Measurements from ENCODE around the gene CAMK1D. TPM values are rescaled to one million over a fixed set of nuclear protein-coding genes. Genes with fewer than 3 reads are reported as not detected.

The CAMK1D gene
- total RNA-seq, 1 experiment from 2014 or later = 1.1 TPM

DNA sequence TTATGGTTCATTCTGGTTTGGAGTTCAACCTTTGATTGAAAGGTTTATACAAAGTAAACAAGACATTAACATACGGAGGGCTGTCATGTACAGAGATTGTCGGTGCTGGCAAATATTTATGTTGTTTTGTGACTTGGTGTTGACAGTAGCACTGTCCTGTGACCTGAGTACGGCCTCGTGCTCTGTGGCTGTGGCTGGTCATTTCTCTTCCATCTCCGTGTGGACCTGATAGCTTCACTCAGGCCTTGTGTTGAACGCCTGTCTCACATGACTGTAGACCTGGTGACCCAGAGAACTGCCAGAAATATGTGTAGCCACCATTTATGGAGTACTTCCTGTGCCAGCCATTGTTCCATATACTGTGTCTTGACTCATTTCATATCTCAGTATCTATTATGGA lies 340.5 kb downstream of the CAMK1D start:
- Histone ChIP-seq H3K4me1 (no peaks in the 10 kb centered on the region), H3K4me3 (no peak overlapping the region), H3K36me3 (no peaks in the 10 kb centered on the region), H3K27me3 (no peaks in the 10 kb centered on the region; the same call in 1 of the 2 replicates), H3K9me3 (replicated peaks) (no peaks in the 10 kb centered on the region), H3K27ac (no peak overlapping the region)
- DNase-seq = no peak

DNA sequence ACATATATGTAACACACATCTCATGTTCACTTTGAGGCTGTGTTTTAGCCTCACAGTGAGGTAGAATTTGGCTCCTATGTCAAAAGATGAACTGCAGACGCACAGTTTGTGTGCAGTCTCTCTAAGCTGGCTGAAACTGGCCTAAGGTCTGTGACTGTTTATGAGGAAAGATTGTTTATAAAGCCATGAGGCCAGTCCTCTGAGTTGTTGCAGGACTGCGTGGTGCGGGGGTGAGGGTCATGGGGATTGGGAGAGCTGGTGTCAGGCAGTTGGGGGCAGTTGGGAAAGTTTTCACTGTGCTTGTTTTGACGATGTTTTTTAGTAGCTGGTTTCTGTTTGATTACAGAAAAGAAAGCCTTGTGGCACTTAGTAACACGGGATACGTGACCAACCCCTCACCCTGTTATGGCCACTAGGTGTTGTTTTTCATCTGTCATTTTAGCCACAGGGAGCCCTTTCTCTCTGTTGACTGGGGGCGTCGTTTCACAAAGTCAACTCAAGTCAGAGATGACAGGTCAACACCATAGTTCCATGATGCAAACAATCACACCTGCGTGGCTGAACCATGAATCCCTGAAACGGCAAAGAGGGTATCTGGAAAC lies 341.3 kb downstream of the CAMK1D start:
- Histone ChIP-seq H3K36me3 (no peaks in the 10 kb centered on the region), H3K27ac (no peak overlapping the region), H3K9me3 (replicated peaks) (no peaks in the 10 kb centered on the region), H3K4me1 (no peaks in the 10 kb centered on the region), H3K4me3 (no peak overlapping the region), H3K27me3 (no peaks in the 10 kb centered on the region; the same call in 1 of the 2 replicates)
- DNase-seq = no peak

DNA sequence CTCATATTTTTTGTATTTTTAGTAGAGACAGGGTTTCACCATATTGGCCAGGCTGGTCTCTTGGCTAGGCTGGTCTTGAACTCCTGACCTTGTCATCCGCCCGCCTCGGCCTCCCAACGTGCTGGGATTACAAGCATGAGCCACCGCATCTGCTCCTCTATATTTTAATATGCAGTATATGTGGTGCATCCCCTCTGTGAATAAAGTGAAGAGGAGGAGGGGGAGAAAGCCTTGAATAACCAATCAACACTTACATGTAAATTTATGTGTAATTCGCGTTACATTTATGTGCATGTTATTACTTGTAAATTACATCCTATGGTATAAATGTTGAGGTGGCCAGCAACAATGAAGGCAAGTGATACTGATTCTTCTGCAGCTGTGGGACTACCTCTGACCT lies 342.2 kb downstream of the CAMK1D start:
- Histone ChIP-seq H3K27ac (no peak overlapping the region), H3K4me1 (no peaks in the 10 kb centered on the region), H3K4me3 (no peak overlapping the region), H3K9me3 (replicated peaks) (no peaks in the 10 kb centered on the region), H3K27me3 (no peaks in the 10 kb centered on the region), H3K36me3 (no peaks in the 10 kb centered on the region)
- no peak for DNase-seq

DNA sequence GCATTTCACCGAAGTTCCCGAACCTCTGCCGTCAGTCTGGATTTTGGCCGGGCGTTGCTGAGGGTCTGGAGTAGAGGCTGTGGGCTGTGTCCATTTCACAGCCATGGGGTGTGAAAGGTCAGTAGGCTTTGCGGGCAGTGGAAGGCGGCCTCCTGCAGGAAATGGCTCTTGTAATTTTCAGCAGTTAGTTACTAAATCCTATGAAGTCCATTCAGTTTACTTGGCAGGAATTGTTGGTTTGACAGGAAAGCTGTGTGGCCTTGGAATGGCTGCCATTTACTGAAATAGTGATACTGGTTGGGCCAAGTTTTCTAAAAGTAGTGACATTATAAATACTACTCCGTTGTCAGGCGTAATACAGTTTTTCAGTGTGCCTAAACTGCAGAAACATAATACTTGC lies 348.4 kb downstream of the CAMK1D start:
- no peak overlapping the region for H3K27ac ChIP-seq
- H3K36me3 ChIP-seq = no peaks in the 10 kb centered on the region
- DNase-seq = no peak
- H3K4me1 ChIP-seq = no peaks in the 10 kb centered on the region
- no peak overlapping the region for H3K4me3 ChIP-seq
- H3K9me3 ChIP-seq (replicated peaks) = no peaks in the 10 kb centered on the region
- H3K27me3 ChIP-seq = no peaks in the 10 kb centered on the region

DNA sequence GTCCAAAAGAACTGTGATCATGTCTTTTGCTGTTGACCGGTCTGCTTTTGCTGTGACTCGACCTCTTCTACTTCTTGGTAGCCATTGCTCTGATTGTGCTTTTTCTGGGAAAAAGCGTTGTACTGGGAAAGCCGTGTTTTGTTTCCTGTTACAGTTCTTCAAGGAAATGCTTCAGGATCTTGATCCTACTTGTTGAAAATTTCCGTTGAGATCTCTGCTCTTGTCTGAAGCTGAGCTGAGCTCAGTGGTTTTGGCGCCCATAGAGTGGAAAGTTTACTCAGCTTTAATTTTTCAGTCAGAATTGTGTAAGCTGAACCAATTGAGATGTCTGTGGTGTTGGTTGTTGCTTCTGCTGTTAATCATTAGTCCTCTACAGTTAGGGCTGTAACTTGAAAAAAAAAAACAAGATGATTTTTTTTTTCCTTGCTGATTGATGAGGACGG lies 349.9 kb downstream of the CAMK1D start:
- DNase-seq = no peak

DNA sequence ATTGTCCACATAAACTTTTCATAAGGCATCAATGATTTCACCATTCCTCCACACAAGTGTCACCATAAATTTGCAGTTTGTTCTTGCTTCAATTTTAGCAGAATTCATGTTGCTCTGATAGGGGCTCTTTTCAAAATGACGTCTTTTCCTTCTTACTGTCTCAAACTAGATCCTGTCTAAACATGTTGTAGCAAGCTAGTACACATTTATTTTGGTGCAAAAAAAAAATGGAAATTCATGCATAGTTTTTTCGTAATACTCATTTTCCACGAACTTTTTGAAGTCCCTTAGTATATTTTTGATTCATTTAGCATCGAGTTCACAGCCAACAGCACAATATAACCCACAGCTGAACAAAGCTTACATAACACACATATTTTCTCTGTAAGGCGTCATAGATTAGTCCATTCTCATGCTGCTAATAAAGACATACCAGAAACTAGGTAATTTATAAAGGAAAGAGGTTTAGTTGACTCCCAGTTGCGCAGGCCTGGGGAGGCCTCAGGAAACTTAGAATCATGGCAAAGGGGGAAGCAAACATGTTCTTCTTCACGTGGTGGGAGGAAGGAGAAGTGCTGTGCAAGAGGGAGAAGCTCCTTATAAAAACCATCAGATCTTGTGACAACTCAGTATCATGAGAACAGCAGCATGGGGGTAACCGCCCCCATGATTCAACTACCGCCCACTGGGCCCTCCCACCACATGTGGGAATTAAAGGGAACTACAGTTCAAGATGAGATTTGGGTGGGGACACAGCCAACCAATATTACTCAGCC lies 350.6 kb downstream of the CAMK1D start:
- Histone ChIP-seq H3K4me3 (no peak overlapping the region), H3K4me1 (no peaks in the 10 kb centered on the region), H3K36me3 (no peaks in the 10 kb centered on the region), H3K27me3 (no peaks in the 10 kb centered on the region), H3K9me3 (replicated peaks) (no peaks in the 10 kb centered on the region), H3K27ac (no peak overlapping the region)
- no peak for DNase-seq

More for the DNA sequence above, 349.9 kb downstream of the CAMK1D start:
- H3K27ac ChIP-seq = no peak overlapping the region
- H3K4me1 ChIP-seq = no peaks in the 10 kb centered on the region
- H3K9me3 ChIP-seq (replicated peaks) = no peaks in the 10 kb centered on the region
- no peak overlapping the region for H3K4me3 ChIP-seq
- no peaks in the 10 kb centered on the region for H3K27me3 ChIP-seq
- no peaks in the 10 kb centered on the region for H3K36me3 ChIP-seq

DNA sequence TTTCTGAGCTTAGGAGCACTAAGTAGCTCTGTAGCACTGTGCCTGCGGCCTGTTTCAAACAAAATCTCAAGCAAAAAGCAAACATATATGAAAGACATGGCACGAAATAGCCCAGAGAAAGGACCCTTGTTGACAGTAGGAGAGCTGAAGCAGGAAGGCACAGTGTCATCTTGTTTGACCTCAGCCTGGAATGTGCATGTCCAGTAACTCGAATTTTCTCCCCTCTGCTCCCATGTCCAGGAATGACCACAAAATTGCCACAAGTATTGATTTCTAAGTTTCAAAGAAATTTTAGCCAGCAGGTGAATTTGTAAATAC lies 351.2 kb downstream of the CAMK1D start:
- H3K9me3 ChIP-seq (replicated peaks) = no peaks in the 10 kb centered on the region

DNA sequence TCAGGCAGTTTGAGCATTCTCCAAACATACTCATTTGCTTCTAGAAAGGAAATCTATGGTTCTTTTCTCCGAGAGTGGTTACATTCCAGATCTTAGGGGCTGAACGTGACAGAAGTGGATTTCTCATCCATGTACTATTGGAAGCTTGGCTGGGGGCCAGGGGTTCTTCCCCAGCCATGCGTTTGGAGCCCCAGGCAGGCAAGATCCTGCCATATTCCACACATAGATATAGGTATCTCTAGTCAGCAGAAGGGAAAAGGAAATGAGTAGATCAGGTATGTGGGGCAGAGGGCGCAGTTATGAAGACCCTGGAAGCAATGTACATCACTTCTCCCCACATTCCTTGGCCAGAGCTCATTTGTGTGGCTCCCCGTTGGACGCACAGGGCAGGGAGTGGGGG lies 352.3 kb downstream of the CAMK1D start:
- Histone ChIP-seq H3K27ac (no peak overlapping the region), H3K9me3 (replicated peaks) (no peaks in the 10 kb centered on the region), H3K4me3 (no peak overlapping the region), H3K27me3 (no peaks in the 10 kb centered on the region), H3K4me1 (no peaks in the 10 kb centered on the region), H3K36me3 (no peaks in the 10 kb centered on the region)
- DNase-seq = no peak

More for the DNA sequence above, 351.2 kb downstream of the CAMK1D start:
- DNase-seq = no peak
- no peak overlapping the region for H3K4me3 ChIP-seq
- H3K36me3 ChIP-seq = no peaks in the 10 kb centered on the region
- H3K27ac ChIP-seq = no peak overlapping the region
- H3K4me1 ChIP-seq = no peaks in the 10 kb centered on the region
- no peaks in the 10 kb centered on the region for H3K27me3 ChIP-seq

DNA sequence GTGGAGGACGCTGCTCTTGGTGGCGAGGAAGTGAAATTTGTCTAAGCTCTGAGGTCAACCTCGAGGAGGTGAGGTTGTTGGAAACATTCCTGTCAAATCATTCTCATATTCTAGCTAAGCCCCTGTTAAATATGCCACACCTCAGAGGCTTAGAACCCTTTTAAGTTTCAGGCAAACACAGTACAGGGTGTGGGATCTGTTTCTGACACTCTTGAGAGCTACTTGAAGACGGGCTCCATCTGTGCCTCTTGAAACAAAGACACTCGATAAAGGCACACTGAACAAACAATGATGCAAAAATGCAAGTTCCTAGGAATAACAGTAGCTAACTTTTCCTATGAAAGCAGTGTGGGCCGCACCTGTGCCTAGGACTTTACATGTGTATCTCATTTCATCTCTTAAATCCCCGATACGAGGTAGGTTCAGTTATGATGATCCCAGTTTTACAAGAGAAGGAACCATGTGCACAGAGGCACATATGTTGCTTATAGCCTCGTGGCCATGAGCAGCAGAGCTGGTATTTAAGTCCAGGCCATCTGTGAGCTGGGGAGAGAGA lies 352.9 kb downstream of the CAMK1D start:
- no peak for DNase-seq
- Histone ChIP-seq H3K36me3 (no peaks in the 10 kb centered on the region), H3K4me3 (no peak overlapping the region), H3K27me3 (no peaks in the 10 kb centered on the region), H3K27ac (no peak overlapping the region), H3K4me1 (peaks cover under 1% of the 10 kb centered on the region; the same call in 1 of the 2 replicates), H3K9me3 (replicated peaks) (no peaks in the 10 kb centered on the region)

DNA sequence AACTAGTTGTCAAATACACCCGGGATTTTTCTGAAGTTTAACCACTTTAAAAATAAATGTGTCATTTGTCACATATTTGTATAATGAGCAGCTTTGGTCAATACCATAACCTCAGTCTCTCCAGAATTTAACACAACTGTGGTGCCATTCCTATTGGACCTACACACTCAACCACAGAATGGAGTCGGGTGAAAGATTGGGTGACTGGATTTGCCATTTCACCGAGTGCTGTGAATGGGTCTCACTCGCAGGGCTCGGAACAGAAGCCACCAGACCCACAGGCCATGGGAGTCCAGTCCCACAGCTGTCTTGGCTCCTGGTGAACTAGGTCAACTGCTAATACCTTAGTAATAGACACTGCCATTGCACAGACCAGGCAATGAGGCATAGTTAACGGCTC lies 353.8 kb downstream of the CAMK1D start:
- Histone ChIP-seq H3K9me3 (replicated peaks) (no peaks in the 10 kb centered on the region), H3K27me3 (no peaks in the 10 kb centered on the region), H3K4me3 (no peak overlapping the region), H3K27ac (no peak overlapping the region), H3K36me3 (no peaks in the 10 kb centered on the region), H3K4me1 (peaks cover 8% of the 10 kb centered on the region; the same call in 1 of the 2 replicates)
- DNase-seq = no peak

DNA sequence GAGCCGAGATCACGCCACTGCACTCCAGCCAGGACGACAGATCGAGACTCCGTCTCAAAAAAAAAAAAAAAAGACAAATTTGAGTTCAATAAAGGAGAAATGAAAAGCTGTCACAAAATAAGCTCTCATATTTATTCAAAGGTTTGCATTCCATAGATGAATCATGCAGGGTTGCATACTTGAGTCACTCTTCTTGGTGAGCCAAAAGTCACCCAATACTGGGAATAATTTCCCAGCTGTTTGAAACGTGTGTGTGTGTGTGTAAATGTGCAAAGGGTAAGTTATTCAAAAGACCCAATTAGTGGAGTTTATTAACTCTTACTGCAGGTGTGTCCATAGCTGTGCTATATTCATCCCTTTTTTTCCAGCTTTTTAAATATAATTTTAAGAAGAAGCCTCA lies 354.5 kb downstream of the CAMK1D start:
- Histone ChIP-seq H3K9me3 (replicated peaks) (no peaks in the 10 kb centered on the region), H3K36me3 (no peaks in the 10 kb centered on the region), H3K4me1 (peaks cover 8% of the 10 kb centered on the region; the same call in 1 of the 2 replicates), H3K27ac (no peak overlapping the region), H3K4me3 (no peak overlapping the region), H3K27me3 (no peaks in the 10 kb centered on the region)
- DNase-seq = no peak

DNA sequence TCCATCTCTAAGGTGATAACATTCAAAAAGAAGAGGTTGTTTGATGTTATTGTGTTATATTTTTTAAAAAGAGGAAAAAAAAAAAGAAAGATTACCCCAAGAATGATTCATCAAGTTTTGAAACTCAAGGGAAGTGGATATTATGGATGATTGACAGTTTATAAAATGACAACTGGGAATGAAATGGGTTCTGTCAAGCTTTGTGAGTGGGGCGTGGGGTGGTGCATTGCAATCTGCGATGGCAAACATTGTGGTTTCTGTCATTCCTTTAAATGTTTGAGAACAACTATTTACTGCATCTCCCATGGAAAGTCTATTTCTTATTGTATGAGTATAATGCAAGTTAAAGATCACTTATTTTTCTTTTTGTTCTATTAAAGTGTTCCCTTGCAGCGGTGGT lies 355.1 kb downstream of the CAMK1D start:
- H3K27me3 ChIP-seq = no peaks in the 10 kb centered on the region
- no peak overlapping the region for H3K27ac ChIP-seq
- H3K9me3 ChIP-seq (replicated peaks) = no peaks in the 10 kb centered on the region
- no peak overlapping the region for H3K4me3 ChIP-seq
- H3K4me1 ChIP-seq = peaks cover 8% of the 10 kb centered on the region; the same call in 1 of the 2 replicates
- DNase-seq = no peak
- no peaks in the 10 kb centered on the region for H3K36me3 ChIP-seq

DNA sequence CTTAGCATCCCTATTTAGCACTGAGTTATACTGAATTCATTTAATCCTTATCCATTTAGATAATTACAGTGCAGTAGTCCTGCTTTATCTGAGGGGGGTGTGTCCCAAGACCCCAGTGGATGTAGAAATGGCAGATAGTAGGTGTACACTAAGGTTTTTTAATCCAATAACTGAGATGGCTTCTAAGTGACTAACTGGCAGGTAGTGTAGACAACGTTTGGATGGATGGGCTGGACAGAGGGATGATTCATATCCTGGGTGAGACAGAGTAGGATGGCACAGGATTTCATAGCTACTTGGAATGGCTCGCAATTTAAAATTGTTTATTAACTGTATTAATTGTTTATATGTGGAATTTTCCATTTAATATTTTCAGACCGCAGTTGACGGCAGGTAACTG lies 356.6 kb downstream of the CAMK1D start:
- no peak overlapping the region for H3K4me3 ChIP-seq

DNA sequence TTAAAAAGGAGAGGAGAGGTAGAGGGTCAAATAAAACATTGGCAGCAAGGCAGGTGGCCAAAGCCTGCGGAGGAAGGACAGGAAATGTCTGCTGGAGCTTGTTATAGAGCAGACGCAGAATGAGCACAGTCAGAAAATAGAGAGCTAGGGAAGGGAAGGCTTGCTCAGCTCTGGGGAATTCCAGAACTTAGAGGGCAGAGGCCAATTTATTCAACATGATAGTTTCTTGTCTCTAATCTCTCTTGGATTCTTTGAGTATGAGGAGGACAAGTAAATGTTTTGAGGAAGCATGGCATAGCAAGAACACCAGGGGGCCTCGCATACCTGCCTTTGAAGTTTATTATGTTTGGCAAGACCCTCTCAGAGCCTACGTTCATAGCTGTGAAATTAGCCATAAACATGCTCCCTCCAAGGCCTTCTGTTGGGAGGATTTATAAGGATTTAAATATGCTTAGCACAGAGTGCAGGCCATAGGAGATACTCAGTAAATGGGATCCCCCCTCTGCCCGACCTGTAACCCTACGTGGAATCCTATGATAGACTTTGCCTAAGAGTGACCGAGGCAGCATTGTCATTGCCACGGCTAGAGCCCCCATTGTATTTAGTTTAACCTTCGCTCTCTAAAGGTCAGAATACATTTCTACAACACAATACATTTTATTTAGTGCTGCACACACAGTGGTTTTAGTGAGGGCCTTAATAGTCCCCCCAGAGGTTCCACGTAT lies 358.3 kb downstream of the CAMK1D start:
- no peak overlapping the region for H3K4me3 ChIP-seq

More for the DNA sequence above, 356.6 kb downstream of the CAMK1D start:
- no peak for DNase-seq
- peaks cover 10% of the 10 kb centered on the region; the same call in 1 of the 2 replicates for H3K4me1 ChIP-seq
- H3K36me3 ChIP-seq = no peaks in the 10 kb centered on the region
- no peak overlapping the region for H3K27ac ChIP-seq
- no peaks in the 10 kb centered on the region for H3K27me3 ChIP-seq
- no peaks in the 10 kb centered on the region for H3K9me3 ChIP-seq (replicated peaks)

DNA sequence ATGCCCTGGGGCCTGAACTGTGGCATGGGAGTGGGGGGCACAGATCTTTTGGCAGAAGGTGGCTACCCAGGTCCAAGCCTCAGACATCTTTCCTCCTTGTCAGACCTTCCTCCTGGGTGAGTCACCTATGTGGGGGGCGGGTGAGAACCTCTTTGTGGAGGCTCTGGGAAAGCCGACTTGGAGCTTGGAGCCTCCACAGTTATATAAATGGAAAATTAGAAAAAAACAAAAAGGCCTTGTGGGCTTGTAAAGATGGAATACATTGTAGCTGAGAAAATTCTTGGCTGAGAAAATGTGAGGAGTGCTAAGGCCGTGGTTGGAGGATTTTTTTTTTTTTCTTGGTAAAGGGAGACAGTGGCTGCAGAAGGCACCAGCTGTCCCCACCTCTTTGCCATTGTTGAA lies 359.7 kb downstream of the CAMK1D start:
- Histone ChIP-seq H3K4me1 (peaks cover 10% of the 10 kb centered on the region; the same call in 1 of the 2 replicates), H3K4me3 (no peak overlapping the region), H3K27ac (no peak overlapping the region), H3K27me3 (no peaks in the 10 kb centered on the region), H3K36me3 (no peaks in the 10 kb centered on the region), H3K9me3 (replicated peaks) (no peaks in the 10 kb centered on the region)
- DNase-seq = peak in 1 of 2 experiments; percentile 15

More for the DNA sequence above, 358.3 kb downstream of the CAMK1D start:
- peak; percentile 41 to 56 for DNase-seq
- Histone ChIP-seq H3K9me3 (replicated peaks) (no peaks in the 10 kb centered on the region), H3K27me3 (no peaks in the 10 kb centered on the region), H3K36me3 (no peaks in the 10 kb centered on the region), H3K4me1 (peaks cover 10% of the 10 kb centered on the region; the same call in 1 of the 2 replicates), H3K27ac (no peak overlapping the region)

Measured in SJCRH30 (cell line).